GM18519 (cell line): ENCODE measurements around the gene SLC10A3.

Experiments
- ATAC-seq: cut with Tn5 transposase; IDR thresholded peaks from one replicate; pipeline ENCODE4 v1.9.1; 2021; ENCODE audit warnings: mild to moderate bottlenecking, moderate library complexity; ENCODE audit not compliant: unreplicated experiment, low FRiP score

Gene SLC10A3

GRCh38 chrX:154485150-154486051 is 5.0 kb downstream of the SLC10A3 start:
- no peak for ATAC-seq

DNA sequence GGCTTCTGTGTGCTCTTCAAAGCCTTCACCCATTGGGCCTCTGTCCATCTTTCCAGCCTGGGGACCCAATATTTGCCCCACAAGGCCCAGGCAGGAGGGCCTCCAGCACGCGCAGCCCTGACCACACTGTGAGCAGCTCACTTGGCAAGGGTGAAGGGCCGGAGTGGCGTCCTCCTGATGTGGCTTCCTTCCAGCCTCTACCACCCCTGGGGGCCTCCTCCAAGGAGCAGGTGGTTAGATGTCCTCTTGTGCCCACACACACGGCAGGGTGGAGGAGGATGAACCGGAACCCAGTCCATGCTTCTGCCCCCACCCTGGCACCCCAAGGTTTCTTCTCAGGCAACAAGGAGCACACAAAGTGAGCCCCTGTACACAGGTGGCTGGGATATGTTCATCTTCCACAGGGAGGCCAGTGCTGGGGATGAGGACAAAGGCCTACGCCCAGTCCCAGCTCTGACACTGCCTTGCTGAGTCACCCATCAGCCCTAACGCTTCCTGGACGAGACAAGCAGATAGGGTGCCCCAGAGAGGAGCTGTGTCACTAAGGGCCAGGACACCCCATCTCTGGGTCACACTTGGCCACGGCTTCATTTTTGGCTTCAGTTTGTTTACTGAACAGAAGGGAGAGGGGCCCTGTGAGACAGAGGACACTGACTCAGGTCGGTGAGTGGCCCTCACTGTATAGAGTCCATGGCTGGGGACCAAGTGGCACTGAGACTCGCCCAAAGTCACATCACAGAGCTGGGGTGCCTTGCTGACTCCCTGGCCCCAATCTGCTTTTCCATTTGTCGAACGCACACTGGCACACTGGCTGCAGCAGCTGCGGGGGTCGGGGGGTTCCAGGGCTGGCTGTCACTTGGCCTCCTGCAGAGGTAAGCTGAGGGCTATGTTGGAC is 5.9 kb downstream of the SLC10A3 start:
- no peak for ATAC-seq

- no peak for ATAC-seq
Measured at GRCh38 chrX:154483325-154483724, 7.1 kb downstream of the SLC10A3 start.

DNA sequence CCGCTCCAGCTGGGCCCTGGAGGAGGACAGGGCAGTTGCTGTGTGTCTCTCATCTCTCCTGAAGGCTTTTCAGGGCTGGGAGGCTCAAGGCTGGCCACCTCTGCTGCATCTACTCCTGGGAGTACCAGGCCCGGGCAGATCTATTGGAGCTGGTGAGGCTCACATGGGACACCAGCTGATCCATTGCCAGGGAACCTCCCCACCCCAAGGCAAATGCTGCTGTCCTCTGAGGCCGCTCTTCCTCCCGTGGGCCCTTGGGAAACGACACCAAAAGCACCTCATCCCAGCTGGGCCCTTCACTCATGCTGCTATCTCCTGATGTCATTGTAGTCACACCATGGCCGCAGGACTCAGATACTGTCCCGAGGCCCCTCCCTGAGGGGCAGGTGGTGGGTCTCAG is 7.6 kb downstream of the SLC10A3 start:
- no peak for ATAC-seq

- ATAC-seq = no peak
Measured at GRCh38 chrX:154481911-154482601, 8.4 kb downstream of the SLC10A3 start.

DNA sequence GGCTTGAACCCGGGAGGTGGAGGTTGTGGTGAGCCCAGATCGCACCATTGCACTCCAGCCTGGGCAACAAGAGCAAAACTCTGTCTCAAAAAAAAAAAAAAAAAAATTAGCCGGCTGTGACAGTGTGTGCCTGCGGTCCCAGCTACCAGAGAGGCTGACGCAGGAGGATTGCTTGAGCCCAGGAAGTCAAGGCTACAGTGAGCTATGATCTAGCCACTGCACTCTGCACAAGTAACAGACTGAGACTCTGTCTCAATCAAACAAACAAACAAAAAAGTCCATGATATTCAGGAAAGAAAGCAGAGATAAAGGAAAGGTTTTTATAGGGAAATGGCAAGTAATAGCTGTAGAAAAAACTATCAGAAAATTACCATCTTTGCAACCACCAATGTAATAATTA is 9.2 kb downstream of the SLC10A3 start:
- no peak for ATAC-seq

GRCh38 chrX:154478728-154479622 is 11.5 kb downstream of the SLC10A3 start, which contains the start of gene LAGE3:
Gene LAGE3, minus strand, starts transcription at chrX:154479281. Its CDS starts 366 bp downstream, at chrX:154478915.
- peak; percentile 68 for ATAC-seq

DNA sequence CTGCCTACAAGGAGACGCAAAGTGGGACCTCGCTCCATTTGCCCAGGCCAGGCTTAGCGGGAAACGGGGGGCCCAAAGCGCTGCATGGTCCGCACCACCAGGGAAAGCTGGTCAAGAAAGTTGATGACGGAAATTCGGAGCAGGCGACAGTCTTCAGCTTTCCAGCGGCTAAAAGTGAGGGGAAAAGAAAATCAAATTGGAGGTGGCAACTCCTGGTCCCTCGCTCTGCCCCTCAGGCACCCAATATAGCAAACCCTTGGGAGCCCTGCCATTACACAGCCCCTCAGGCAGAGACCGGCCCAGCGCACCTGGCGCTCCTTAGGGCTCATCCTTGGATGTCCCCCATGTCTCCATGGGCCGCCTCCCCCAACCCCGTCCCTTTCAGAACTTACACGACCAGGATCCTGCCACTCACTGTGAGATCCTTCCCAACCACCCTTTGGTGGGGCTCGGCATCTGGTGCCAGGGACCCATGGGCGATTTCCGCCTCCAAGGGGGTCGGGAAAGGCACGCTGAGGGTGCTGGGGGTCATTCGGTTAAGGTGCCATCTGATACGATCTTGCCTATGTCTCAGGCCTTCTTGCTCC is 12.4 kb downstream of the SLC10A3 start:
- ATAC-seq = no peak

DNA sequence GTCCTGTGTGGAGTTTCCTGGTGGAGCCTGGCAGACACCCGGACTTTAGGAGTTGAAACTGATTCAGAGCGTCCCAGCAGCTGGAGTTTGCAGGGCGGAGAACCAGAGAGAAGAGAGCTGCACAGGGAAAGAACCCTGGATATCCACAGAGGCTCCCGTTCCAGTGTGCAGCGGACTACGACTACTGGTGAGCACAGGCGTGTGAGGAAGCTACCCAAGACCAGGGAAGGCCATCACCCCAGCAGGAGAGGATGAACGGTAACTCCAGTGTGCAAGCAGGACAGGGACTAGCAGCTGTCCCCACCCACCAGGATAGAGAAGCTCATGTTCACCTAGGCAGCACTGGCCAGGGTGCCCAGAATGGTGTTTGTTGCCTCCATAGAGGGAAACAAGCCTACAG is 13.6 kb downstream of the SLC10A3 start:
- no peak for ATAC-seq

- no peak for ATAC-seq
Measured at GRCh38 chrX:154473683-154474082, 16.7 kb downstream of the SLC10A3 start.

DNA sequence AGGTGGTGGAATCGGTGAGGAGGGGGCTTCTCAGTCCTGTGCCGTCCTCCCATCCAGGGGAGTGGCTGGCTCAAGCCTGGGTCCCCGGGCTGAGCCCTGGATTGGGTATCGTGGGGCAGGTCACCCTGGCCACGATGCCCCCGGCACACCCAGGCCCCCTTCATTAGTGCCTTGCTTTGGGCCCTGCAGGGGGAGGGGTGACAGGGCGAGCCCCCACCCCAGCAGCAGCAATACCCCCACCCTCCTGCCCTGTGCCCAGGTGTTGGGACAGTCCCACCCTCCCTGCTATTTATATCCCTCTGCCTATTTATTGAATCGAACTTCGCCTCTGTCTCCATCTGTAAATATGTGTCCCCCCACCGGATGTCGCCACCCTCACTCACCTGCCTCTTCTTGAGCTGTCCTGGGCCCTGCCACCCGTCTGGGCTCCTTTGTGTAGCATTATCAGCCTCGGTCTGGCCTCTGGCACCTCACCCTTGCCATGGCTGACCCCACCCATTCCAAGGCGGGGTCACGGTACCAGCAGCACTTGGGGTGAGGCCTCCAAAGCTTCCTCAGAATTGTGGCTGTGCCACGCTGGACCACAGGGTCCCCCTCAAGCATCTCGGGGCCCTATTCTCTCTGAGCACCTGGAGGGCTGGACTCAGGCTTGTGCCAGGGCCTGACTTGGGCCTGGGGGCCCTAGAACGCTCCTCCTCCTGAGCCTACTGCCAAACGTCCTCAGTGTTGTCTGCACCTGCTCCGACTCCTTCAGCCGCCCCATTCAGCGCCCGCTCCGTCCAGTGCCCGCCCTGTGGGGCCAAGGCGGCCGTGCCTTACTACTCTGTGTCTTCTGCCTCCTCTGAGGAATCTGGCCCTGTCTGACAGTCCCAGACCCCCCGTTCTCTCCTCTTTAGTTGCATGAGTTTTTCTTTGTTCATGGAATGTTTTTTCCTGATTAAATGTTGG is 17.5 kb downstream of the SLC10A3 start:
- no peak for ATAC-seq

GRCh38 chrX:154471839-154472684 is 18.4 kb downstream of the SLC10A3 start:
- no peak for ATAC-seq

GRCh38 chrX:154470914-154471568 is 19.4 kb downstream of the SLC10A3 start:
- no peak for ATAC-seq

DNA sequence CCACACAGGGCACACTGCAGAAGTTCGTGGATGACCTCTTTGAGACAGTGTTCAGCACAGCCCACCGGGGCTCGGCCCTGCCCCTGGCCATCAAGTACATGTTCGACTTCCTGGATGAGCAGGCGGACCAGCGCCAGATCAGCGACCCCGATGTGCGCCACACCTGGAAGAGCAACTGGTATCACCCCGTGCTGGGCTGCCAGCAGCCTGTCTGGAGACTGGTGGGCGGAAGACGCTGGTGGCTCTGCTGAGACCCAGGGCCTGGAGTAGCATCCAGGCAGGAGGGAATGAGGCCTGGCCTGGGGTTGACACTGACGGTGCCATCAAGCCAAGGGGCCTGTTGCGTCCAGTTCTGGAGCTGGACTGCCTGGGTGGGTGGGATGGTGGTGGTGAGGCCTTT is 20.0 kb downstream of the SLC10A3 start:
- ATAC-seq = no peak

DNA sequence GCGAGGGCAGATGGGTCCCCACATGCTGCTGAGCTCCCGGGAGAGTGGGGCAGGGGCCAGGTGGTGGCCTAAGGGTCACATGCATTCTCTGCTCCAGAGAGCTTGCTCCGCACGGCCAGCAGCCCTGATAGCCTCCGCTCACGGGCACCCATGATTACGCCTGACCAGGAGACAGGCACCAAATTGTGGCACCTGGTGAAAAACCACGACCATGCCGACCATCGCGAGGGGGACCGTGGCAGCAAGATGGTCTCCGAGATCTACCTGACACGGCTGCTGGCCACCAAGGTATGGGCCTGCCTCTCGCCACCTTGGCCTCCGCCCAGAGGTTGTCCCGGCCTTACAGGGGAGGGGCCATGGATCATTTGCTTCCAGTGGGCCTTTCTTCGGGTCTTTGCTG is 20.5 kb downstream of the SLC10A3 start:
- ATAC-seq = no peak

GRCh38 chrX:154469114-154469513 is 21.3 kb downstream of the SLC10A3 start:
- no peak for ATAC-seq

- no peak for ATAC-seq
Measured at GRCh38 chrX:154468217-154468616, 22.2 kb downstream of the SLC10A3 start.
